SH-SY5Y (cell line): ENCODE data around the gene ZEB2.

Source experiments
- GATA2 ChIP-seq: IDR thresholded peaks from 2 replicates; pipeline ENCODE4 v1.6.1; 2011; ENCODE audit warnings: mild to moderate bottlenecking, low read depth, low read length
- GATA3 ChIP-seq: IDR thresholded peaks from 2 replicates; pipeline ENCODE4 v1.6.1; 2011; ENCODE audit warnings: low read depth, mild to moderate bottlenecking, low read length, moderate library complexity

- TF ChIP-seq GATA3 (no peak), GATA2 (no peak)
These were observed 47.0 kb downstream of the ZEB2 start for GRCh38 chr2:144472911-144473310.
